ENCODE data around the gene PCDHB12.

GRCh38 chr5:141186897-141187512 lies 21.5 kb upstream of the PCDHB12 start, which contains the start of gene PCDHB9:
- TF ChIP-seq CTCF (conservative IDR thresholded peaks at IDR 0.05) (peak; percentile 83), ZFX (IDR thresholded peaks at IDR 0.05) (no peak)
